T-helper 1 cell treated with Interleukin-12 subunit alpha and Interleukin-12 subunit beta and Interleukin-4 antibody, amounts not matched to agents 30 μg/mL and 1 μg/mL, for 36 hours (primary cell): ENCODE data around the gene GYS1.

Experiments
- H3K27ac Mint-ChIP-seq: one replicate; pipeline ENCODE4 v1.8.0; 2021; ENCODE audit warnings: mild to moderate bottlenecking, mixed read lengths
- H3K27me3 Mint-ChIP-seq: one replicate; pipeline ENCODE4 v1.8.0; 2021; ENCODE audit warnings: low read depth, mixed read lengths
- H3K36me3 Mint-ChIP-seq: one replicate; pipeline ENCODE4 v1.8.0; 2021; ENCODE audit warnings: low read depth, mixed read lengths
- H3K4me1 Mint-ChIP-seq: one replicate; pipeline ENCODE4 v1.8.0; 2021; ENCODE audit warnings: low read depth, mixed read lengths
- H3K4me3 Mint-ChIP-seq: one replicate; pipeline ENCODE4 v1.8.0; 2021; ENCODE audit warnings: mild to moderate bottlenecking, moderate library complexity, mixed read lengths
- H3K9me3 Mint-ChIP-seq: one replicate; pipeline ENCODE4 v1.8.0; 2021; ENCODE audit warnings: mixed read lengths

The GYS1 gene

GRCh38 chr19:49009828-49010227 lies 16.7 kb upstream of the GYS1 start:
- Mint-ChIP-seq H3K4me1 (no peaks in the 10 kb centered on the region), H3K36me3 (peaks cover 15% of the 10 kb centered on the region), H3K27ac (no peak overlapping the region), H3K9me3 (no peaks in the 10 kb centered on the region), H3K4me3 (no peak overlapping the region), H3K27me3 (no peaks in the 10 kb centered on the region)

GRCh38 chr19:49006905-49007304 lies 13.8 kb upstream of the GYS1 start:
- Mint-ChIP-seq H3K9me3 (no peaks in the 10 kb centered on the region), H3K27ac (no peak overlapping the region), H3K36me3 (peaks cover 17% of the 10 kb centered on the region), H3K4me1 (no peaks in the 10 kb centered on the region), H3K4me3 (no peak overlapping the region), H3K27me3 (no peaks in the 10 kb centered on the region)

GRCh38 chr19:49004964-49005614 lies 12.0 kb upstream of the GYS1 start:
- Mint-ChIP-seq H3K36me3 (peaks cover 15% of the 10 kb centered on the region), H3K9me3 (no peaks in the 10 kb centered on the region), H3K27me3 (no peaks in the 10 kb centered on the region), H3K27ac (no peak overlapping the region), H3K4me1 (no peaks in the 10 kb centered on the region), H3K4me3 (no peak overlapping the region)

- H3K27me3 Mint-ChIP-seq = no peaks in the 10 kb centered on the region
- H3K27ac Mint-ChIP-seq = no peak overlapping the region
- H3K4me3 Mint-ChIP-seq = no peak overlapping the region
- peaks cover 22% of the 10 kb centered on the region for H3K36me3 Mint-ChIP-seq
- H3K4me1 Mint-ChIP-seq = peaks cover 7% of the 10 kb centered on the region
- no peaks in the 10 kb centered on the region for H3K9me3 Mint-ChIP-seq
Observed at GRCh38 chr19:49004133-49004532, 11.0 kb upstream of the GYS1 start.

- no peaks in the 10 kb centered on the region for H3K27me3 Mint-ChIP-seq
- H3K4me3 Mint-ChIP-seq = no peak overlapping the region
- H3K27ac Mint-ChIP-seq = peak overlapping the region; percentile 57
- H3K36me3 Mint-ChIP-seq = peaks cover 19% of the 10 kb centered on the region
- peaks cover 21% of the 10 kb centered on the region for H3K4me1 Mint-ChIP-seq
- H3K9me3 Mint-ChIP-seq = no peaks in the 10 kb centered on the region
Observed at GRCh38 chr19:48999481-49000325, 6.6 kb upstream of the GYS1 start.

GRCh38 chr19:48997972-48998371 lies 4.9 kb upstream of the GYS1 start:
- no peaks in the 10 kb centered on the region for H3K27me3 Mint-ChIP-seq
- no peak overlapping the region for H3K4me3 Mint-ChIP-seq
- H3K27ac Mint-ChIP-seq = peak overlapping the region; percentile 19
- H3K36me3 Mint-ChIP-seq = peaks cover 15% of the 10 kb centered on the region
- peaks cover 27% of the 10 kb centered on the region for H3K4me1 Mint-ChIP-seq
- H3K9me3 Mint-ChIP-seq = no peaks in the 10 kb centered on the region

GRCh38 chr19:48994035-48994386 lies 902 bp upstream of the GYS1 start:
- Mint-ChIP-seq H3K4me1 (peaks cover 32% of the 10 kb centered on the region), H3K27me3 (no peaks in the 10 kb centered on the region), H3K9me3 (no peaks in the 10 kb centered on the region), H3K27ac (peak overlapping the region; percentile 99), H3K4me3 (peak overlapping the region; percentile 94), H3K36me3 (peaks cover 13% of the 10 kb centered on the region)

GRCh38 chr19:48992581-48993174 lies 431 bp downstream of the GYS1 start:
- no peaks in the 10 kb centered on the region for H3K27me3 Mint-ChIP-seq
- H3K36me3 Mint-ChIP-seq = peaks cover 17% of the 10 kb centered on the region
- H3K4me1 Mint-ChIP-seq = peaks cover 32% of the 10 kb centered on the region
- peak overlapping the region; percentile 99 for H3K27ac Mint-ChIP-seq
- H3K9me3 Mint-ChIP-seq = no peaks in the 10 kb centered on the region
- peak overlapping the region; percentile 94 for H3K4me3 Mint-ChIP-seq

- H3K9me3 Mint-ChIP-seq = no peaks in the 10 kb centered on the region
- H3K4me3 Mint-ChIP-seq = peak overlapping the region; percentile 94
- peaks cover 19% of the 10 kb centered on the region for H3K36me3 Mint-ChIP-seq
- no peaks in the 10 kb centered on the region for H3K27me3 Mint-ChIP-seq
- H3K27ac Mint-ChIP-seq = peak overlapping the region; percentile 99
- peaks cover 34% of the 10 kb centered on the region for H3K4me1 Mint-ChIP-seq
Observed at GRCh38 chr19:48991873-48992580, 1.1 kb downstream of the GYS1 start.

GRCh38 chr19:48991011-48991609 lies 2.0 kb downstream of the GYS1 start:
- peaks cover 19% of the 10 kb centered on the region for H3K36me3 Mint-ChIP-seq
- H3K27me3 Mint-ChIP-seq = no peaks in the 10 kb centered on the region
- peak overlapping the region; percentile 45 for H3K4me3 Mint-ChIP-seq
- H3K27ac Mint-ChIP-seq = peak overlapping the region; percentile 13
- H3K9me3 Mint-ChIP-seq = no peaks in the 10 kb centered on the region
- H3K4me1 Mint-ChIP-seq = peaks cover 33% of the 10 kb centered on the region

GRCh38 chr19:48990400-48990799 lies 2.7 kb downstream of the GYS1 start:
- Mint-ChIP-seq H3K9me3 (no peaks in the 10 kb centered on the region), H3K27ac (peak overlapping the region; percentile 2), H3K4me1 (peaks cover 33% of the 10 kb centered on the region), H3K27me3 (no peaks in the 10 kb centered on the region), H3K4me3 (no peak overlapping the region), H3K36me3 (peaks cover 19% of the 10 kb centered on the region)

GRCh38 chr19:48989701-48990291 lies 3.3 kb downstream of the GYS1 start:
- Mint-ChIP-seq H3K9me3 (no peaks in the 10 kb centered on the region), H3K4me3 (no peak overlapping the region), H3K27ac (peak overlapping the region; percentile 2), H3K36me3 (peaks cover 22% of the 10 kb centered on the region), H3K27me3 (no peaks in the 10 kb centered on the region), H3K4me1 (peaks cover 27% of the 10 kb centered on the region)

GRCh38 chr19:48988860-48989259 lies 4.2 kb downstream of the GYS1 start:
- no peaks in the 10 kb centered on the region for H3K9me3 Mint-ChIP-seq
- H3K4me1 Mint-ChIP-seq = peaks cover 22% of the 10 kb centered on the region
- peaks cover 21% of the 10 kb centered on the region for H3K36me3 Mint-ChIP-seq
- no peak overlapping the region for H3K27ac Mint-ChIP-seq
- no peak overlapping the region for H3K4me3 Mint-ChIP-seq
- H3K27me3 Mint-ChIP-seq = no peaks in the 10 kb centered on the region

- peak overlapping the region; percentile 10 for H3K27ac Mint-ChIP-seq
Observed at GRCh38 chr19:48988286-48988685, 4.8 kb downstream of the GYS1 start.

More at GRCh38 chr19:48988286-48988685, 4.8 kb downstream of the GYS1 start:
- peaks cover 20% of the 10 kb centered on the region for H3K4me1 Mint-ChIP-seq
- H3K27me3 Mint-ChIP-seq = no peaks in the 10 kb centered on the region
- peaks cover 21% of the 10 kb centered on the region for H3K36me3 Mint-ChIP-seq
- no peaks in the 10 kb centered on the region for H3K9me3 Mint-ChIP-seq
- H3K4me3 Mint-ChIP-seq = no peak overlapping the region
